ENCODE measurements around the gene ADARB2.

Gene ADARB2

GRCh38 chr10:1525354-1526162 is 211.8 kb downstream of the ADARB2 start:
- Histone ChIP-seq H4K91ac (ENCODE audit: low read depth, low read length, poor library complexity) (peak overlapping the region; percentile 7), H3K18ac (ENCODE audit: low read length) (peak overlapping the region; percentile 4), H3K23ac (ENCODE audit: low read depth, low read length, poor library complexity) (no peak overlapping the region), H2AK5ac (ENCODE audit: low read depth, low read length) (no peak overlapping the region), H4K8ac (ENCODE audit: low read depth, low read length) (no peak overlapping the region), H3K36me3 (replicated peaks in 1 of 2; ENCODE audit: control insufficient read depth in 2 of 2, insufficient read depth in 2 of 2, low read length in 2 of 2) (no peaks in the 10 kb centered on the region), H3K27ac (replicated peaks; ENCODE audit: low read length) (no peak overlapping the region), H3K9ac (ENCODE audit: low read depth, low read length, poor library complexity) (no peak overlapping the region), H3K4me1 (ENCODE audit: control insufficient read depth in 2 of 2, insufficient read depth in 1 of 2, low read depth in 1 of 2, low read length in 2 of 2) (peaks cover 0 to 10% of the 10 kb centered on the region in 2 donors), H2BK5ac (ENCODE audit: low read length) (no peak overlapping the region), H3K4me2 (ENCODE audit: insufficient read depth, low read length, poor library complexity, severe bottlenecking) (no peak overlapping the region), H3K27me3 (ENCODE audit: control insufficient read depth in 3 of 3, insufficient read depth in 3 of 3, low read depth in 1 of 3, low read length in 3 of 3) (no peaks in the 10 kb centered on the region), H3K79me1 (ENCODE audit: low read depth, low read length) (no peaks in the 10 kb centered on the region), H2BK15ac (ENCODE audit: low read length) (no peak overlapping the region), H3K14ac (ENCODE audit: low read length) (no peak overlapping the region), H3K9me3 (replicated peaks in 1 of 2; ENCODE audit: control insufficient read depth in 2 of 2, insufficient read depth in 1 of 2, low read depth in 1 of 2, low read length in 2 of 2) (no peaks in the 10 kb centered on the region), H2BK120ac (ENCODE audit: low read depth, low read length) (no peak overlapping the region), H3K4ac (ENCODE audit: low read length) (no peak overlapping the region), H2AFZ (ENCODE audit: low read length) (no peak overlapping the region), H2BK12ac (ENCODE audit: low read length) (no peak overlapping the region), H3K4me3 (ENCODE audit: low read length in 2 of 2) (peak overlapping the region in 1 of 2 donors; percentile 15)
- WGBS, 2 donors (ENCODE audit: extremely low coverage in 2 of 2, insufficient read length in 2 of 2, insufficient replicate concordance in 1 of 2): no CpG with 5 or more reads among the region's 32 CpGs
- DNase-seq (ENCODE audit: low spot score): no peak

GRCh38 chr10:1524540-1524939 is 212.8 kb downstream of the ADARB2 start:
- H3K36me3 ChIP-seq (replicated peaks in 1 of 2; ENCODE audit: control insufficient read depth in 2 of 2, insufficient read depth in 2 of 2, low read length in 2 of 2): no peaks in the 10 kb centered on the region
- peaks cover 0 to 10% of the 10 kb centered on the region in 2 donors for H3K4me1 ChIP-seq (ENCODE audit: control insufficient read depth in 2 of 2, insufficient read depth in 1 of 2, low read depth in 1 of 2, low read length in 2 of 2)

GRCh38 chr10:1523221-1523620 is 214.1 kb downstream of the ADARB2 start:
- Histone ChIP-seq H3K4me2 (ENCODE audit: insufficient read depth, low read length, poor library complexity, severe bottlenecking) (no peak overlapping the region), H2AK5ac (ENCODE audit: low read depth, low read length) (no peak overlapping the region), H2BK15ac (ENCODE audit: low read length) (no peak overlapping the region), H3K4me3 (ENCODE audit: low read length in 2 of 2) (no peak overlapping the region), H2AFZ (ENCODE audit: low read length) (no peak overlapping the region), H3K14ac (ENCODE audit: low read length) (no peak overlapping the region), H3K4me1 (ENCODE audit: control insufficient read depth in 2 of 2, insufficient read depth in 1 of 2, low read depth in 1 of 2, low read length in 2 of 2) (peaks cover 0 to 10% of the 10 kb centered on the region in 2 donors), H4K91ac (ENCODE audit: low read depth, low read length, poor library complexity) (no peak overlapping the region), H3K9me3 (replicated peaks in 1 of 2; ENCODE audit: control insufficient read depth in 2 of 2, insufficient read depth in 1 of 2, low read depth in 1 of 2, low read length in 2 of 2) (peaks cover 0 to 2% of the 10 kb centered on the region in 2 donors), H3K9ac (ENCODE audit: low read depth, low read length, poor library complexity) (no peak overlapping the region), H2BK120ac (ENCODE audit: low read depth, low read length) (no peak overlapping the region), H3K18ac (ENCODE audit: low read length) (no peak overlapping the region), H3K23ac (ENCODE audit: low read depth, low read length, poor library complexity) (no peak overlapping the region), H3K4ac (ENCODE audit: low read length) (no peak overlapping the region), H3K36me3 (replicated peaks in 1 of 2; ENCODE audit: control insufficient read depth in 2 of 2, insufficient read depth in 2 of 2, low read length in 2 of 2) (no peaks in the 10 kb centered on the region), H3K27me3 (ENCODE audit: control insufficient read depth in 3 of 3, insufficient read depth in 3 of 3, low read depth in 1 of 3, low read length in 3 of 3) (no peaks in the 10 kb centered on the region), H2BK12ac (ENCODE audit: low read length) (no peak overlapping the region), H3K79me1 (ENCODE audit: low read depth, low read length) (no peaks in the 10 kb centered on the region), H2BK5ac (ENCODE audit: low read length) (no peak overlapping the region), H4K8ac (ENCODE audit: low read depth, low read length) (no peak overlapping the region), H3K27ac (replicated peaks; ENCODE audit: low read length) (no peak overlapping the region)
- DNase-seq (ENCODE audit: low spot score): no peak
- WGBS, 2 donors (ENCODE audit: extremely low coverage in 2 of 2, insufficient read length in 2 of 2, insufficient replicate concordance in 1 of 2): no CpG with 5 or more reads among the region's 8 CpGs

More at GRCh38 chr10:1524540-1524939, 212.8 kb downstream of the ADARB2 start:
- Histone ChIP-seq H4K91ac (ENCODE audit: low read depth, low read length, poor library complexity) (no peak overlapping the region), H3K14ac (ENCODE audit: low read length) (no peak overlapping the region), H4K8ac (ENCODE audit: low read depth, low read length) (no peak overlapping the region), H2AK5ac (ENCODE audit: low read depth, low read length) (no peak overlapping the region), H3K79me1 (ENCODE audit: low read depth, low read length) (no peaks in the 10 kb centered on the region), H3K9ac (ENCODE audit: low read depth, low read length, poor library complexity) (no peak overlapping the region), H2AFZ (ENCODE audit: low read length) (no peak overlapping the region), H3K9me3 (replicated peaks in 1 of 2; ENCODE audit: control insufficient read depth in 2 of 2, insufficient read depth in 1 of 2, low read depth in 1 of 2, low read length in 2 of 2) (no peaks in the 10 kb centered on the region), H2BK120ac (ENCODE audit: low read depth, low read length) (no peak overlapping the region), H3K27ac (replicated peaks; ENCODE audit: low read length) (no peak overlapping the region), H3K4me3 (ENCODE audit: low read length in 2 of 2) (no peak overlapping the region), H2BK5ac (ENCODE audit: low read length) (no peak overlapping the region), H2BK12ac (ENCODE audit: low read length) (no peak overlapping the region), H3K4me2 (ENCODE audit: insufficient read depth, low read length, poor library complexity, severe bottlenecking) (no peak overlapping the region), H3K18ac (ENCODE audit: low read length) (no peak overlapping the region), H2BK15ac (ENCODE audit: low read length) (no peak overlapping the region), H3K4ac (ENCODE audit: low read length) (no peak overlapping the region), H3K27me3 (ENCODE audit: control insufficient read depth in 3 of 3, insufficient read depth in 3 of 3, low read depth in 1 of 3, low read length in 3 of 3) (no peaks in the 10 kb centered on the region), H3K23ac (ENCODE audit: low read depth, low read length, poor library complexity) (no peak overlapping the region)
- WGBS, 2 donors (ENCODE audit: extremely low coverage in 2 of 2, insufficient read length in 2 of 2, insufficient replicate concordance in 1 of 2): no CpG with 5 or more reads among the region's 7 CpGs
- no peak for DNase-seq (ENCODE audit: low spot score)

- Histone ChIP-seq H3K14ac (ENCODE audit: low read length) (no peak overlapping the region), H3K36me3 (replicated peaks in 1 of 2; ENCODE audit: control insufficient read depth in 2 of 2, insufficient read depth in 2 of 2, low read length in 2 of 2) (no peaks in the 10 kb centered on the region), H2BK12ac (ENCODE audit: low read length) (no peak overlapping the region), H4K8ac (ENCODE audit: low read depth, low read length) (no peak overlapping the region), H2AFZ (ENCODE audit: low read length) (no peak overlapping the region), H3K23ac (ENCODE audit: low read depth, low read length, poor library complexity) (no peak overlapping the region), H2BK5ac (ENCODE audit: low read length) (no peak overlapping the region), H3K9ac (ENCODE audit: low read depth, low read length, poor library complexity) (no peak overlapping the region), H2BK120ac (ENCODE audit: low read depth, low read length) (no peak overlapping the region), H3K4me2 (ENCODE audit: insufficient read depth, low read length, poor library complexity, severe bottlenecking) (no peak overlapping the region), H2AK5ac (ENCODE audit: low read depth, low read length) (no peak overlapping the region), H3K4ac (ENCODE audit: low read length) (no peak overlapping the region), H3K4me1 (ENCODE audit: control insufficient read depth in 2 of 2, insufficient read depth in 1 of 2, low read depth in 1 of 2, low read length in 2 of 2) (peaks cover 0 to 10% of the 10 kb centered on the region in 2 donors), H3K27ac (replicated peaks; ENCODE audit: low read length) (no peak overlapping the region), H3K9me3 (replicated peaks in 1 of 2; ENCODE audit: control insufficient read depth in 2 of 2, insufficient read depth in 1 of 2, low read depth in 1 of 2, low read length in 2 of 2) (peaks cover 0 to 2% of the 10 kb centered on the region in 2 donors), H3K18ac (ENCODE audit: low read length) (peak overlapping the region; percentile 6), H3K4me3 (ENCODE audit: low read length in 2 of 2) (no peak overlapping the region), H3K79me1 (ENCODE audit: low read depth, low read length) (no peaks in the 10 kb centered on the region), H3K27me3 (ENCODE audit: control insufficient read depth in 3 of 3, insufficient read depth in 3 of 3, low read depth in 1 of 3, low read length in 3 of 3) (no peaks in the 10 kb centered on the region), H2BK15ac (ENCODE audit: low read length) (no peak overlapping the region), H4K91ac (ENCODE audit: low read depth, low read length, poor library complexity) (no peak overlapping the region)
- WGBS, 2 donors (ENCODE audit: extremely low coverage in 2 of 2, insufficient read length in 2 of 2, insufficient replicate concordance in 1 of 2): no CpG with 5 or more reads among the region's 4 CpGs
- DNase-seq (ENCODE audit: low spot score): no peak
These were observed 215.1 kb downstream of the ADARB2 start for GRCh38 chr10:1522237-1522636.
